Stimulated activated CD8-positive, alpha-beta memory T cell treated with anti-CD3 and anti-CD28 coated beads, Interleukin-12 subunit alpha, Interleukin-12 subunit beta, amount 100 ng/mL, for 24 hours (primary cell): ENCODE measurements around the gene NTM.

Experiments used
- DNase-seq: peaks from one replicate; pipeline ENCODE4 v3.0.0-alpha.2; 2020; ENCODE audit errors: extremely low read depth

Gene NTM

DNA sequence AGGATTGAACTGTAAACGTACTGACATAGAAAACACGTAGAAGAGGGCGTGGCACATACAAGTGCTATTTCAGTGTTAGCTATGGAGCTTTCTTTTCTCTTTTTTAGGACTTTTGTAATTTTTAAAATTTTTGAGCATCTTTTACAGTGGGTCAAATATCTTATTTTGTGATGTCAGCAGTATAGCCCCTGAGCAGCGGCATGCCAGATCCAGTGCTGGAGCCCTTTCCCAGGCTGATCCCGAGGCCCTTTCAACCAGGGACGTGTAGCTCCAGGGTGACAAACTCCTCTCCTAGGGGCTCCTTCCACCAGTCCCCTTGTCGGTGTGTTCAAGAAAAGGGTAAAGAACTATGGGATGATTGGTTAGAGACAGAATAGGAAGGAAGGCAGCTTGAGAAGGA, 777.0 kb downstream of the NTM start:
- DNase-seq = no peak

DNA sequence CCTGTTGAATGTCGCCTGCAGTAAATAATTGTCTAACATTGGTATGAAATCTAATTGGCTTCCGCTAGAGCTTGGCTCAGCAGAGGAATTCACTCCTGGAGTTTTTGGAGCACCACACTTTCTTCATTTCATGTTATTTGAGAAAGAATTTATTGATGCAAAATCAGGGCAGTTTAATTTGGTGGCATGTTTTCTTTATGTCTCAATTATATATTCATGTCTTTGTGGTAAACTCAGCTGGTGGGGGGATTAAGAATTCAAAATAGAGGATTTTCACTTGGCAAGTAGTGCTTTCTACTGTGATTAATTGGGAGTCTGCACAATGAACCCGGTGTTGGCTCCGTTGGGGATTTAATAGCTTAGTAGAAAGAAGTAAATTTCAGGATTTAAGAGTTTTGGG, 784.4 kb downstream of the NTM start:
- no peak for DNase-seq

DNA sequence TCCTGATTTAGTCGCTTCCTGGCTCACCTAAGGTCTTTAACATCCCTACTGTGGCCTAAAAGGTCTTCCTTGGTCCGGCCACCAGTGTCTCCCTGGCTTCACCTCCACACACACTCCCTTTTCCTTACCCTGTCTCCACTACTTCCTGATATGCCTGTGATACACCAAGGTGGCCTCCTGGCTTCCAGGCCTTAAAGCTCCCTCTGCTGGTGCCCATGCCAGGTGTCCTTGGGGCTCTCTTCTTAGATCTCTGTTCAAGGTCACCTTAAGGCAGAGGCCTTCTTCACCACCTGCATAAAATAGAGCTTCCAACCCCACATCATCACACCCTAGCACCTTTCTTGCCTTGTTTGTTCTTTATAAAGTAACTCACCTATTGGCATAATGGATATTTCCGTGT, 787.7 kb downstream of the NTM start:
- no peak for DNase-seq

DNA sequence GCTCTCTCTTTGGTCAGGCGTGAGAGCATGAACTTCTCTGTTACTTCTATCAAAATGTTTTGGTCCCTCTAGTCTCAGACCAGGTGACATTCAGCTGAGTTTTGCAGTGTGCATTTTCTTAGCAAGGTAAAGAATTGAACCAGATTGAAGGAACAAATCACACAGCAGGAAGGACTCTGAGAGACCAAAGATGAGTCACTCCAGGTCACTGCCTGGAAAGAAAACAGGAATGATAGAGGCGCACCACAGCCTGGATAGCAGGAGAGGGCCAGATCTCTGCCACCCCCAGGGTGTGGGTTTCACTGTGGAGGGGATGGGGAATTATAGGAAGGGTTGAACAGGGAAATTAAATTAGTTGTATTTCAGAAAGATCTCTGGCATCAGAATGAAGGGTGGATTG, 788.3 kb downstream of the NTM start:
- DNase-seq = no peak

- DNase-seq = no peak
Observed at GRCh38 chr11:132161403-132162078, 791.1 kb downstream of the NTM start.

GRCh38 chr11:132168344-132168981, 798.0 kb downstream of the NTM start:
- DNase-seq = no peak

GRCh38 chr11:132171031-132171430, 800.6 kb downstream of the NTM start:
- DNase-seq = no peak

DNA sequence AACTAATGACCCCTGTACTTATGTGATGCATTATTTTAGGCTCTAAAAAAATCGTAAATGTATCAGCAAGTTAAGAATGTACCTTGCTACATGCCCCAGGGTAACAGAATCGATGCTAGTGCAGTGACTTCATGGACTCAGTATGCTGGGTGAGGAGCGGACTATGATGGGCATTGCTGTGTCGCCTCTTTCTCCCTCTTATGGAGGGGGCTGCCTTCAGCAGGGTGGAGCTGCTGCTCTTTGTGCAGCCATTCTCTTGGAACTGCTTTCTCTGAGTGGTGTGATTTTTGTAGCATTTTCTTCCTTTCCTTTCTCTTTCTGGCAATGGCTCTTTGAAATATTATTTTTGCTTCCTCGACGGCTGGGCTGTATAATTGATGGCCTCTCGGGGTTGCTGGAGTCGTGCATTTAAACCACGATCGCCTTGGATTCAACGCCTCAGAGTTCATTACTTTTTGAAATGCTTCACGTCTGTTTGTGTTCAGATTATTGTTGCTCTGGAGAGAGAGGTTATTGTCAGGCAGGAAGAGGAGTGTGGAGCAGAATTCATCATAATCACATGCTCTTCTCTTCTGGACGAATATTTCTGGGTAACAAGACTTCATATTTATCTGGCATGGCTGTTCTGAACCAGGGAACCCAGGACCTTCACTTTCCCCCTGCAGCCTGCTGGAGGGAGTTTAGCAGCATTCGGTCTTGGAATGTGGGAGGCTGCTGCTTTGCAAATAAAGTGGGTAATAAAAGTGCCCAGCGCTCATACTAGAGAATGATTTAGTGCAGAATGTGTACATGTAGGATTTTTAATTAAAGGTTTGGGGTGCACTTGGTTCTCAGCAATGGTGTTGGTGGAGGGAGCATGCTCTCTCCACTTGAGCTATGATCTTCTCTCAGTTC, 804.2 kb downstream of the NTM start:
- DNase-seq = no peak

GRCh38 chr11:132177106-132177505, 806.7 kb downstream of the NTM start:
- no peak for DNase-seq

DNA sequence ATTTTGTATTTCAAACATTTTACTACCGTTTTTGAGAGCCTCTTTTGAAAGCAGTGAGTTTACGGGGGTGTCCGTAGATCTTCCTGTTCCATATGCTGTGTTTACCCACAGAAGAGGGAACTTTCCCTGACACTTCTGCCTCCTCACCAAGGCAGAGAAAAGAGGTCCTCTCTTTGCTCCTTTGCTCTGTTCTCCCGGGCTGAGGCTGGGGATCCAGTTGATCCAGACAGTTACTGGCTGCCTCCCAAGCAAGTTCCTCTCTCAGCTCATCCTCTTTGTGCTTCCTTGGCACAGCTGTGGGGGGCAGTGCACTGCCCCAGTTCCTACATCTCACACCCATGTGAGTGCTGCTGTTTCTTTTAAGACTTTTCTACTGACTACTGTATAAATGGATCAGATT, 813.7 kb downstream of the NTM start:
- no peak for DNase-seq

GRCh38 chr11:132185726-132186592, 815.5 kb downstream of the NTM start:
- no peak for DNase-seq

GRCh38 chr11:132186699-132187098, 816.3 kb downstream of the NTM start:
- no peak for DNase-seq

DNA sequence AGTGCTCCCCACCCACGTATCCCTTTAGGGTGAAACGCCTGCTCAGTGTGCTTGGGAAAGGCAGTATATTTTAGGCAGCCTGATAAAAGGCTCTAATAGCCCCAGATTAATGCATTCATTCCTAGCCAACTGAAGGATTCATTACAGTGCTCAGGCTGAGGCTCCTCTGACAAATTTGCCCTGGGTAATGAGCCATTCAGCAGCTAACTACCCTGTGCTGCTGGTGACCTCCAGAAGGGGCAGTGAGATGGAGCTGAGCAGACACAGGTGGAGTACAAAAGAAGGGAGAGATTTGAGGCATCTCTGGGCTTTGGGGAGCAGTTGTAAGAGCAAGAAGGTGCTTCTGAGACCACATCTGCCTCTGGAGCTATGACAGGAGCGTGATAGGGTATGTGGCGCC, 817.0 kb downstream of the NTM start:
- DNase-seq = no peak

DNA sequence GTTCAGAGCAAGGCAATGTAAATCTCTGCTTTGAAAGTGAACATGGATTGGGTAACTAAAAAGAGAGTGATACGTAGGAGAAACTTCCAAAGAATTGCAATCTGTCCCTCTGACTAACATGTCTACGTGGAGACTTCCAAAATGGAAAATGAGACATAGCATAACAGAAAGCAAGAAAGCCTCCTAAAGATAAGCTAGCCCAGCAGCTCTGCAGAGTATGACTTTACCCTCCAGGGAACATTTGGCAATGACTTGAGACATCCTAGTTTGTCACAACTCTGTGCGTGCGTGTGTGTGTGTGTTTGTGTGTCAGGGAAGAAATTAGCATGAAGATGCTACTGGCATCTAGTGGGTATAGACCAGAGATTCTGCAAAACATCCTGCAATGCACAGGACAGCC, 817.4 kb downstream of the NTM start:
- DNase-seq = no peak

GRCh38 chr11:132196928-132197327, 826.5 kb downstream of the NTM start:
- DNase-seq = no peak

GRCh38 chr11:132200353-132200936, 830.0 kb downstream of the NTM start:
- DNase-seq = no peak

- DNase-seq = no peak
Observed at GRCh38 chr11:132202621-132203020, 832.2 kb downstream of the NTM start.

DNA sequence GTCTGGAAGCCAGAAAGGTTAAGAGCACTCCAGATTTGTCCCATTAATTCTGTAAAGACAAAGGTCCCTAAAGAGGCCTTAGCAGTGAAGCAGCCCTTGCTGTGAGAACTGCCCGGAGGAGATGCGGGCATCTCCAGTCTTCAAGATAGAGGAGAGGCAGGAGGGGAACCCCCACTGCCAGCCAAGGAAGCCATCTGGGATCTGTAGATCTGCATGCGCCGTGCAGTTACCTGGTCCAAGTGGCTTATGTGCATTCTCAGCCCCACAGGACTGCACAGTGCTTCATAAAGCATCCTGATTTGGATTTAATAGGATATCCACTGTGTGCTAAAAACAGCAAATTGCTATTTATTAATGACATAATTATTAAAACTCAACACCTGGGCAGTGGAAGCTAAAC, 834.6 kb downstream of the NTM start:
- no peak for DNase-seq

DNA sequence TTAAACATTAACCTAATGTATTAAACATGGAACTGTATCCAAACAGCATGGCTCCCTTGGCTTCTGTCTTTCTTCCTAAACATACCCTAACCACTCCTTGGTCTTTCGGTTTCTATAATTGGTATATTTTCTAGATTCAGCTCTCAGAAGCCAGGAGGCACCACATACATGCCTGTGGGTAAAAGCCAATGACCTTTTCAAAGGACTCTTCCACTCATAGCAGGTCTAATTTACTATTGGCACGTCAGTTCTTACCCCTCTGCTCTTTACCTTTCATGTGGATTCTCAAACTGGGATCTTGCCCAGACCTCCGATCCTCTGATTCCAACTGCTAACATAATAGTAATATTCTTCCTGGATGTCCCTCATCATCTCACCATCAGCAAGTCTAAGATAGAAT, 835.1 kb downstream of the NTM start:
- DNase-seq = no peak

DNA sequence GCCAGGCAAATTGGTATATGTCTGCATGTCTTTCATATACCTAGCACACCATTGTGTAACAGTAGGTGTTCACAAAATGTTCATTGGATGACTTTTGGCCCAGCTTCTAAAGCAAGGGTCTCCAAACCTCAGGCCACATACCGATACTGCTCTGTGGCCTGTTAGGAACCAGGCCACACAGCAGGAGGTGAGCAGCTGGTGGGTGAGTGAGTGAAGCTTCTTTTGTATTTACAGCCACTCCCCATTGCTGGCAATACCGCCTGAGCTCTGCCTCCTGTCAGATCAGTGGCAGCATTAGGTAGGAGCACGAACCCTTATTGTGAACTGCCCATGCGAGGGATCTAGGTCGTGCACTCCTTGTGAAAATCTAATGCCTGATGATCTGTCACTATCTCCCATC, 836.6 kb downstream of the NTM start:
- no peak for DNase-seq

DNA sequence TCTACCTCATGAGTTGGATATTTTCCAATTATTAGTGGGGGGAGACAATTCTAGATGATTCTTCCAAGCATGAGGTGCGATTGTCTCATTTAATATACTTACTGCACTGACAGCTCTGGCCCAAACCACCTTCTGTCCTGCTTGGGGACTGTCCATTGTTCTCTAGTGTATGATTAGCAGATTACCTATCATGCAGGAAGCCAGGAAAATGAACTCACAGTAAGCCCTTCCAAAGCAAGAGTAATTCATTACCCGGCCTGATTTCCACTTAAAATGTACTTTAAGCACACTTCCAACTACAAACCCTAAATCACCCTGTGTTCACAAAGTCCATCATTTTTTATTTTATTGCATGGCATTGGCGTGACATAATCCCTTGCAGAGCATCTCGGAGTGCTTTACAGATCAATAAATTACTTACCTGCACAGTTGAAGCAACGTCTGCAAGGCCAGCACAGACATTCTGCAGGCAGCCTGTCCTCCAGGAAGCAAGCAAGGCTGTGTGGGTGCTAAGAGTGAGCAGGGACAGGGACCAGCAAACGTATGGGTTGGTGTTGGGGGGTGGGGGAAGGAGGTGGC, 838.2 kb downstream of the NTM start:
- DNase-seq = no peak
